GM23338 (cell line): Measurements from ENCODE around the gene IQCK. TPM values are rescaled to one million over a fixed set of nuclear protein-coding genes. Genes with fewer than 3 reads are reported as not detected.

Experiments used
- ATAC-seq: fragments of 200-7000 bp; cut with Tn5 transposase; 3 replicates; pipeline ENCODE4 v1.9.1; 2020
- DNase-seq: peaks from one replicate; pipeline ENCODE4 v3.0.0-alpha.2; 2015; ENCODE audit warnings: low spot score
- H2AFZ ChIP-seq: fragments of 200-600 bp; sonication (generic); 2 replicates; pipeline ENCODE4 v1.8.0; 2016; ENCODE audit warnings: antibody characterized with exemption, mild to moderate bottlenecking, moderate library complexity
- H3F3A ChIP-seq: fragments of 200-600 bp; sonication (generic); replicated peaks from 2 replicates; pipeline ENCODE4 v1.8.0; 2017; ENCODE audit warnings: antibody characterized with exemption, mixed run types, low read depth
- H3K27ac ChIP-seq: fragments of 200-600 bp; sonication (generic); 2 replicates; pipeline ENCODE4 v1.6.1; 2016; ENCODE audit warnings: low read depth
- H3K27me3 ChIP-seq: fragments of 200-600 bp; sonication (generic); 2 replicates; pipeline ENCODE4 v1.8.0; 2016; ENCODE audit warnings: mild to moderate bottlenecking, mixed run types, moderate library complexity; ENCODE audit not compliant: insufficient read depth
- H3K36me3 ChIP-seq: fragments of 200-600 bp; sonication (generic); 2 replicates; pipeline ENCODE4 v1.8.0; 2016; ENCODE audit warnings: mild to moderate bottlenecking; ENCODE audit not compliant: insufficient read depth
- H3K4me1 ChIP-seq: fragments of 200-600 bp; sonication (generic); 2 replicates; pipeline ENCODE4 v1.8.0; 2016; ENCODE audit warnings: mild to moderate bottlenecking, moderate library complexity; ENCODE audit not compliant: insufficient read depth
- H3K4me2 ChIP-seq: fragments of 200-600 bp; sonication (generic); 2 replicates; pipeline ENCODE4 v1.7.1; 2017; ENCODE audit warnings: mixed run types
- H3K4me3 ChIP-seq: fragments of 200-600 bp; sonication (generic); 2 replicates; pipeline ENCODE4 v1.6.1; 2016; ENCODE audit warnings: mixed run types
- H3K79me2 ChIP-seq: fragments of 200-600 bp; sonication (generic); replicated peaks from 2 replicates; pipeline ENCODE4 v1.8.0; 2017; ENCODE audit warnings: mild to moderate bottlenecking; ENCODE audit not compliant: insufficient read depth
- H3K9me2 ChIP-seq: fragments of 200-600 bp; sonication (generic); 2 replicates; pipeline ENCODE4 v1.8.0; 2017; ENCODE audit not compliant: insufficient read depth
- H4K20me1 ChIP-seq: fragments of 200-600 bp; sonication (generic); replicated peaks from 2 replicates; pipeline ENCODE4 v1.8.0; 2017; ENCODE audit warnings: mild to moderate bottlenecking; ENCODE audit not compliant: insufficient read depth
- H3K27ac Mint-ChIP-seq: 2 replicates; pipeline ENCODE4 v1.8.0; 2020; ENCODE audit warnings: inconsistent platforms, mild to moderate bottlenecking, moderate library complexity, mixed read lengths
- H3K27me3 Mint-ChIP-seq: 3 replicates; pipeline ENCODE4 v1.8.0; 2022; ENCODE audit warnings: low read depth, mild to moderate bottlenecking, moderate library complexity, mixed read lengths, inconsistent platforms; ENCODE audit not compliant: insufficient read depth, poor library complexity
- H3K36me3 Mint-ChIP-seq: 3 replicates; pipeline ENCODE4 v1.8.0; 2021; ENCODE audit warnings: low read depth, mild to moderate bottlenecking, inconsistent platforms, moderate library complexity, mixed read lengths
- H3K4me1 Mint-ChIP-seq: 3 replicates; pipeline ENCODE4 v1.8.0; 2020; ENCODE audit warnings: mild to moderate bottlenecking, inconsistent platforms, mixed read lengths
- H3K4me3 Mint-ChIP-seq: 3 replicates; pipeline ENCODE4 v1.8.0; 2021; ENCODE audit warnings: moderate library complexity, mild to moderate bottlenecking, inconsistent platforms, mixed read lengths
- H3K9me3 Mint-ChIP-seq: 3 replicates; pipeline ENCODE4 v1.8.0; 2020; ENCODE audit warnings: moderate library complexity, mild to moderate bottlenecking, inconsistent platforms, mixed read lengths
- EZH2 ChIP-seq: fragments of 200-600 bp; sonication (generic); IDR thresholded peaks from one replicate; pipeline ENCODE4 v1.8.0; 2017; ENCODE audit warnings: antibody characterized with exemption, mild to moderate bottlenecking, low read depth; ENCODE audit not compliant: unreplicated experiment
- EZH2phosphoT487 ChIP-seq: fragments of 200-600 bp; sonication (generic); IDR thresholded peaks from one replicate; pipeline ENCODE4 v1.8.1; 2018; ENCODE audit warnings: antibody characterized with exemption; ENCODE audit not compliant: unreplicated experiment
- POLR2AphosphoS5 ChIP-seq: IDR thresholded peaks from 2 replicates; pipeline ENCODE4 v1.6.1; 2016; ENCODE audit warnings: antibody characterized with exemption, low read depth
- STAT1 ChIP-seq: IDR thresholded peaks from one replicate; pipeline ENCODE4 v1.6.1; 2016; ENCODE audit warnings: antibody characterized with exemption; ENCODE audit not compliant: unreplicated experiment
- ZNF114 ChIP-seq: fragments of 250-450 bp; sonication (Bioruptor Pico); IDR thresholded peaks from 2 replicates; pipeline ENCODE4 v1.5.0; 2020; ENCODE audit warnings: mild to moderate bottlenecking, moderate library complexity
- ZNF462 ChIP-seq: fragments of 250-450 bp; sonication (Bioruptor Pico); IDR thresholded peaks from 2 replicates; pipeline ENCODE4 v1.5.0; 2020; ENCODE audit warnings: mild to moderate bottlenecking, moderate library complexity
- polyA plus RNA-seq: library from polyadenylated mRNA; unstranded; fragments of >200 nt; fragmentation: Nextera tagmentation; extraction: Ambion mirVana; gene quantifications from 2 replicates; pipeline ENCODE4 v1.2.1, GENCODE V29; 2016
- total RNA-seq: library from RNA; depleted of rRNA; stranded (reverse); fragments of >200 nt; shearing (Covaris generic); gene quantifications from 2 replicates; pipeline ENCODE4 v1.2.3, GENCODE V29; 2014

IQCK gene
- total and polyA plus RNA-seq, 2 experiments from 2014 or later: 7.6 to 10.0 TPM

GRCh38 chr16:19757762-19758595, 39.9 kb downstream of the IQCK start:
- H3K9me2 ChIP-seq: peaks cover 2% of the 10 kb centered on the region; the same call in 1 of the 2 replicates
- H3K4me2 ChIP-seq: no peak overlapping the region
- H4K20me1 ChIP-seq: no peaks in the 10 kb centered on the region
- no peaks in the 10 kb centered on the region for H3K79me2 ChIP-seq
- H2AFZ ChIP-seq: no peak overlapping the region
- Mint-ChIP-seq H3K27me3 (no peaks in the 10 kb centered on the region), H3K4me3 (no peak overlapping the region), H3K36me3 (no peaks in the 10 kb centered on the region; the same call in 2 of the 3 replicates), H3K9me3 (no peaks in the 10 kb centered on the region), H3K27ac (no peak overlapping the region), H3K4me1 (peaks cover 3% of the 10 kb centered on the region; the same call in 1 of the 3 replicates)
- H3K36me3 ChIP-seq: no peaks in the 10 kb centered on the region
- H3K4me3 ChIP-seq: no peak overlapping the region
- no peaks in the 10 kb centered on the region for H3K27me3 ChIP-seq
- H3F3A ChIP-seq: no peaks in the 10 kb centered on the region
- H3K27ac ChIP-seq: no peak overlapping the region
- ATAC-seq (no peak), DNase-seq (no peak)
- H3K4me1 ChIP-seq: peaks cover 7% of the 10 kb centered on the region; the same call in 1 of the 2 replicates
- no peak for TF ChIP-seq ZNF114 (CRISPR knock-in tag)
- no peak for TF ChIP-seq STAT1
- TF ChIP-seq EZH2: no peak
- no peak for TF ChIP-seq POLR2AphosphoS5
- no peak for TF ChIP-seq ZNF462 (CRISPR knock-in tag)
- no peak for TF ChIP-seq EZH2phosphoT487
